Endothelial cell (in vitro differentiated cells): ENCODE results near the gene SLC22A15. TPM values are rescaled to one million over a fixed set of nuclear protein-coding genes. Genes with fewer than 3 reads are reported as not detected.
A peak's percentile ranks its signal among the peaks of the same experiment; 100 is the strongest.
"Not testable (repeated sequence)": the region's sequence is repeated elsewhere in the genome, so short reads cannot be mapped to it uniquely, and the experiment has no call there.

ENCODE experiments used
- DNase-seq: peaks from one replicate; pipeline ENCODE4 v3.0.0; 2021; ENCODE audit warnings: low spot score
- H3K27ac Mint-ChIP-seq: one replicate; pipeline ENCODE4 v1.8.0; 2021; ENCODE audit warnings: mixed read lengths, inconsistent platforms; ENCODE audit not compliant: unreplicated experiment
- H3K27me3 Mint-ChIP-seq: one replicate; pipeline ENCODE4 v1.8.0; 2021; ENCODE audit warnings: mild to moderate bottlenecking, moderate library complexity, mixed read lengths, inconsistent platforms; ENCODE audit not compliant: unreplicated experiment
- H3K36me3 Mint-ChIP-seq: one replicate; pipeline ENCODE4 v1.8.0; 2021; ENCODE audit warnings: mild to moderate bottlenecking, low read depth, mixed read lengths, inconsistent platforms; ENCODE audit not compliant: unreplicated experiment
- H3K4me1 Mint-ChIP-seq: one replicate; pipeline ENCODE4 v1.8.0; 2021; ENCODE audit warnings: mild to moderate bottlenecking, mixed read lengths, inconsistent platforms; ENCODE audit not compliant: unreplicated experiment
- H3K4me3 Mint-ChIP-seq: one replicate; pipeline ENCODE4 v1.8.0; 2021; ENCODE audit warnings: mild to moderate bottlenecking, mixed read lengths, inconsistent platforms; ENCODE audit not compliant: unreplicated experiment
- H3K9me3 Mint-ChIP-seq: one replicate; pipeline ENCODE4 v1.8.0; 2021; ENCODE audit warnings: mixed read lengths, inconsistent platforms; ENCODE audit not compliant: unreplicated experiment
- CTCF ChIP-seq: fragments of 200-600 bp; sonication (generic); IDR thresholded peaks from one replicate; pipeline ENCODE4 v1.5.0; 2021; ENCODE audit warnings: antibody characterized with exemption; ENCODE audit not compliant: unreplicated experiment
- total RNA-seq: library from RNA; stranded (reverse); fragmentation: NEBNext Ultra II Directional; extraction: Animal tissue kit (Norgen Biotek cat#: 25700); gene quantifications from one replicate; pipeline ENCODE4 v1.2.1, GENCODE V29; 2021; ENCODE audit not compliant: unreplicated experiment

The SLC22A15 gene
- total RNA-seq, 1 donor from 2014 or later, result 21.9 TPM

GRCh38 chr1:115988953-115989352, 12.6 kb downstream of the SLC22A15 start:
- Mint-ChIP-seq H3K4me1 (peaks cover 2% of the 10 kb centered on the region), H3K27ac (no peak overlapping the region), H3K9me3 (no peaks in the 10 kb centered on the region), H3K27me3 (no peaks in the 10 kb centered on the region), H3K36me3 (peaks cover 17% of the 10 kb centered on the region), H3K4me3 (no peak overlapping the region)
- DNase-seq, result no peak
- TF ChIP-seq CTCF, result no peak

DNA sequence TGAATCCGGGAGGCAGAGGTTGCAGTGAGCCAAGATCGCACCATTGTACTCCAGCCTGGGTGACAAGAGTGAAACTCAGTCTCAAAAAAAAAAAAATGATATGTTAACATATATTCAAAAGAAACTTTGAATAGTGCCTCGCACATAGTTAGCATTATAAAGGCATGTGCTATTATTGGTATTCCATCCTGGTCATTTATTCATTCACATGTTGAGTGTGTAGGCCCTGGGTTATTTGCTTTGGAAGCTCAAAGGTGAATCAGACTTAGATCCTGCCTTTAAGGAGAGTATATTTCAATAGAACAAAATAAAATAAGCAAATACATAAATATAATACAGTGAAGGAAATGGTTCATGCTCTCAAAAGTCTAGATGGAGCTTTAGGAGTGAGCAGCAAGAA, 13.4 kb downstream of the SLC22A15 start:
- no peak overlapping the region for H3K27ac Mint-ChIP-seq
- no peaks in the 10 kb centered on the region for H3K27me3 Mint-ChIP-seq
- no peak for DNase-seq
- H3K4me3 Mint-ChIP-seq, result no peak overlapping the region
- H3K9me3 Mint-ChIP-seq, result no peaks in the 10 kb centered on the region
- H3K36me3 Mint-ChIP-seq, result peaks cover 17% of the 10 kb centered on the region
- H3K4me1 Mint-ChIP-seq, result peaks cover 2% of the 10 kb centered on the region
- TF ChIP-seq CTCF, result no peak

DNA sequence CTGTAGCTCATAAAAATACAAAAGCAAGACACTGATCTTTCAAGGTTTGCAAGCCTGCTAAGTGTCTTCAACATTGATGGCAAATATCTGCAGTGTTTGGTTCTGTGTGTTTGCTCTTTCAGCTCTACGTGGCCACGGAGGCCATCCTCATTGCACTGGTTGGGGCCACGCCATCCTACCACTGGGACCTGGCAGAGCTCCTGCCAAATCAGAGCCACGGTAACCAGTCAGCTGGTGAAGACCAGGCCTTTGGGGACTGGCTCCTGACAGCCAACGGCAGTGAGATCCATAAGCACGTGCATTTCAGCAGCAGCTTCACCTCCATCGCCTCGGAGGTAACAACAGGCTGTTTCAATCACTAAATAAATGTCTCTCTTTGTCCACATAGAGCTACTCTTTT, 15.6 kb downstream of the SLC22A15 start:
- no peak for DNase-seq
- Mint-ChIP-seq H3K4me3 (no peak overlapping the region), H3K4me1 (peaks cover 2% of the 10 kb centered on the region), H3K27ac (no peak overlapping the region), H3K36me3 (peaks cover 21% of the 10 kb centered on the region), H3K9me3 (no peaks in the 10 kb centered on the region), H3K27me3 (no peaks in the 10 kb centered on the region)
- TF ChIP-seq CTCF, result no peak

DNA sequence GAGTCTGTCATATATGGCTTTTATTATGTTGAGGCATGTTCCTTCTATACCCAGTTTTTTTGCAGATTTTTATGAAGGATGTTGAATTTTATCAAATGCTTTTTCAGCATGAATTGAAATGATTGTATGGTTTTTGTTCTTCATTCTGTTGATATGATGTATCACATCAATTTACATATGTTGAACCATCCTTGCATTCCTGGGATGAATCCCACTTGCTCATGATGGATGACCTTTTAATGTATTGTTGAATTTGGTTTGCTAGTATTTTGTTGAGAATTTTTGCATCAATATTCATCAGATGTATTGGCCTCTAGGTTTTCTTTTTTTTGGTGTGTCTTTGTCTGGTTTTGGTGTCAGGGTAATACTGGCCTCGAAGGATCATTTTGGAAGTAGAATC, 21.6 kb downstream of the SLC22A15 start:
- H3K9me3 Mint-ChIP-seq, result not testable (repeated sequence)

DNA sequence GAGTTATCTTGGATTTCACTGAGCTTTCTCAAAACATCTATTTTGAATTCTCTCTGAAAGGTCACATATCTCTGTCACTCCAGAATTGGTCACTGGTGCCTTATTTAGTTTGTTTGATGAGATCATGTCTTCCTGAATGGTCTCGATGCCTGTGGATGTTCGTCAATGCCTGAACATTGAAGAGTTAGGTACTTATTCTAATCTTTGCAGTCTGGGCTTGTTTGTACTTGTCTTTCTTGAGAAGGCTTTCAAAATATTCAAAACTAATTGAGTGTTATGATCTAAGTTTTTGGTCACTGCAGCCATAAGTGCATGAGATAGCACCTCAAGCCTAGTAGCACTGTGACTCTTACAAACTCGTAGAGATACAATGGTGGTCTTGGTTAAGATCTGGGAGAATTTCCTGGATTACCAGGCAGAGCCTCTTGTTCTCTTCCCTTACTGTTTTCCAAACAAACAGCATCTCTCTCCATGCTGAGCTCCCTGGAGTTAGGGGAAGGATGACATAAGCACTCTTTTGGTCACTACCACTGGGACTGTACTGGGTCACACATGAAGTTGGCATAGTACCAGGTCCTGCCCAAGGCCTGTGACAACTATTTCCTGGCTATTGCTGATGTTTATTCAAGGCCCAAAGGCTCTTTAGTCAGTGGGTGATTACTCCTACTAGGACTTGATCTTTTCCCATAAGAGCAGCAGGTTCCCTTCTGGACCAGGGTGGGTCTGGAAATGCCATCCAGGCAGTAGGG, 25.6 kb downstream of the SLC22A15 start:
- Mint-ChIP-seq H3K27me3 (no peaks in the 10 kb centered on the region), H3K9me3 (peaks cover 13% of the 10 kb centered on the region), H3K36me3 (peaks cover 53% of the 10 kb centered on the region), H3K27ac (no peak overlapping the region), H3K4me3 (no peak overlapping the region), H3K4me1 (peaks cover 35% of the 10 kb centered on the region)
- no peak for DNase-seq
- no peak for TF ChIP-seq CTCF

More for the DNA sequence above, 21.6 kb downstream of the SLC22A15 start:
- H3K36me3 Mint-ChIP-seq, result peaks cover 44% of the 10 kb centered on the region
- peaks cover 12% of the 10 kb centered on the region for H3K4me1 Mint-ChIP-seq
- H3K27me3 Mint-ChIP-seq, H3K27ac Mint-ChIP-seq, DNase-seq: not testable (repeated sequence)
- peak overlapping the region; percentile 69 for H3K4me3 Mint-ChIP-seq
